Uterus (tissue), 2 donors: ENCODE results near the gene YWHAH.

Source experiments
- CTCF ChIP-seq, 4 experiments: fragments of 200-600 bp in 2 of 4; fragments of 450-650 bp in 2 of 4; sonication (generic) in 2 of 4; IDR thresholded peaks; one replicate each; pipeline ENCODE4 v1.5.1; 2016 to 2019; ENCODE audit warnings: antibody characterized with exemption in 4 of 4, mild to moderate bottlenecking in 2 of 4, moderate library complexity in 1 of 4
- POLR2A ChIP-seq, 2 donors: fragments of 450-650 bp; IDR thresholded peaks; one replicate each; pipeline ENCODE4 v1.6.1; 2016; ENCODE audit warnings: antibody characterized with exemption in 2 of 2, mild to moderate bottlenecking in 1 of 2, moderate library complexity in 1 of 2

- TF ChIP-seq CTCF (IDR thresholded peaks at IDR 0.05) = no peak
- no peak for TF ChIP-seq POLR2A (IDR thresholded peaks at IDR 0.05)
These were observed 27.8 kb downstream of the YWHAH start for GRCh38 chr22:31972180-31972579.
